Activated CD8-positive, alpha-beta memory T cell treated with anti-CD3 and anti-CD28 coated beads for 24 hours (primary cell): ENCODE measurements around the gene P2RY6.

Experiments
- DNase-seq: peaks from one replicate; pipeline ENCODE4 v3.0.0-alpha.2; 2020

The P2RY6 gene, protein sequence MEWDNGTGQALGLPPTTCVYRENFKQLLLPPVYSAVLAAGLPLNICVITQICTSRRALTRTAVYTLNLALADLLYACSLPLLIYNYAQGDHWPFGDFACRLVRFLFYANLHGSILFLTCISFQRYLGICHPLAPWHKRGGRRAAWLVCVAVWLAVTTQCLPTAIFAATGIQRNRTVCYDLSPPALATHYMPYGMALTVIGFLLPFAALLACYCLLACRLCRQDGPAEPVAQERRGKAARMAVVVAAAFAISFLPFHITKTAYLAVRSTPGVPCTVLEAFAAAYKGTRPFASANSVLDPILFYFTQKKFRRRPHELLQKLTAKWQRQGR

GRCh38 chr11:73271936-73272679 lies at the start of gene P2RY6:
P2RY6 (plus strand) TSS chr11:73272338; CDS start chr11:73296519, 24,181 bp downstream.
- peak; percentile 30 for DNase-seq

GRCh38 chr11:73223998-73224730 lies 48.0 kb upstream of the P2RY6 start:
- DNase-seq = no peak

GRCh38 chr11:73225001-73225686 lies 47.0 kb upstream of the P2RY6 start:
- no peak for DNase-seq

DNA sequence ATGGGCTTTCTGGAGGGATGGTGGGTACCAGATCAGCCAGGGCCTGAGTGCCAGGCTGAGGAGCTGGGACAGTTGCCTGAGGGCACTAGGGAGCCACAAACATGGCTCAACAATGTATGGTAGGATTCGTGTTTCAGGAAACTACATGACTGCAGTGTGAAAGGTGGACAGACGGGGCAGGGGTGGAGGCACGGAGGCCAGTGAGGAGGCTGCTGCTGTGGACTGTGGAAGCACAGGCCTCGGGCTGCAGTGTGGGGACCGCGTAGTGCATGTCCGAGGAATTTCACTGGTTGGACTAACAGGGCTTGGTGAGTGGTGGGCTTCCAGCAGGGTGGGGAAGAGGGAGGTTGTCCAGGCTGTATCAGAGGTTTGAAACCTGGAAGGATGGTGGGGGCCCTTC lies 46.3 kb upstream of the P2RY6 start:
- DNase-seq = no peak

GRCh38 chr11:73226297-73227006 lies 45.7 kb upstream of the P2RY6 start:
- DNase-seq = no peak

DNA sequence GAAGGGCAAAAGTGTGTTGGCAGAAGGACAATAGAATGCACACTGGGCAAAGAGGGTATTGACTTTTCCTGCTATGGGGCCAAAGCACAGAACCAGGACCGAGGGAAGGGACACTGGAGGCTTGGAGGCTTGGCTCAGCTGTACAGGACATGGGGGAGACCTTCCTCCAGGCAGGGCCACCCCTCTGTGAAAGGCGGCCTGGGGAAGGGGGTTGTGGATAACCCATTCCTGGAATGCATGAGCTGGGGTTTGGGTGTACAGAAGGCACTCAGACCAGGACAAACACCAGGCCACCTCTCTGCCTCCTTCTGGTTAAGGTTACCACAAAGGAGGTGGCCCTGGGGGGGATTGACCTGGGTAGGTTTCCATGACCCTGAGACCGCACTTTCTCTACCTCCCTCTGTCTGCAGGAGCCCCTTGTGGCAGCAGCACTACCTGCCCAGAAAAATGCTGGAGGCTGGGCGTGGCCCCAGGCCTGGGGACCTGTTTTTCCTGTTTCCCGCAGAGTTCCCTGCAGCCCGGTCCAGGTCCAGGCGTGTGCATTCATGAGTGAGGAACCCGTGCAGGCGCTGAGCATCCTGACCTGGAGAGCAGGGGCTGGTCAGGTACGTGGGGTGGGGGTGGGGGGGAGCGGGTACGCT lies 44.4 kb upstream of the P2RY6 start:
- no peak for DNase-seq

DNA sequence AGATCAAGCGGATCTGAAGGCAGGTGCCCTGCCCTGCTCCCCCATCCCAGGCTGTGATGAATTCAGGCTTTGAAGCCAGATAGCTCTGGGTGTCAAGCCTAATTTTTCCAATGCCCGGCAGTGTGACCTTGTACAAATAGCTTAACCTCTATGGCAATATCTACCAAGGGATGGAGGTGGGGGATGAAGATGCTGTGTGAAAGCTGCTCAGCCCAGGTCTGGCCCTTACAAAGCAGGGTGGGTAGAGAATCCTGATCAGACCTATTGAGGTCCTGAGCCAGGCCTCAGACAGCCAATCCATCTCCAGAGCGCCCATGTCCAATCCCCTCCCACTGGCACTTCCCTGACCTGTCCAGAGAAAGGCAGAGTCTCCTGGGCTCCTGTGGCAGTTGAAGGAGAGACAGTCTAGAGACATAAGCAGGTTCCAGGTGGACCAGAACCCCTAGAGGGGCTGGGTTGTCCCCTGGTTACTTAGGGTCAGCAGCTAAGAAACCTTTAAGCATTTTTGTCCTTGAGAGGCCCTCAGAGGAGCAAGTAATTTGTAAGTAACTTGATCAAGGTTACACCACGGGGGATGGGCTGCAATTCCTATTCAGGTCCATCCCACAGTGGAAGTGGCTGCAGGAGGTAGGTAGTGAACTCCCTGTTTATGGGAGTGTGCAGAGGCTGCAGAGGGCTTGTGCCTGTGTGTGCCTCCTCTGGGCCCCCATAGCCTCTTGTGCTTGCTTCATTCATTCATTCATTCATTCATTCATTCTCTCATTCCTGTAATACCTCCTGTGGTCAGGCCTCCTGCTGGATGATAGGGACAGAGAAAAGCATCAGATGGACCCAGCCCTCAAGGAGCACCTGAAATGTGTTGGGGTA lies 43.6 kb upstream of the P2RY6 start:
- no peak for DNase-seq

DNA sequence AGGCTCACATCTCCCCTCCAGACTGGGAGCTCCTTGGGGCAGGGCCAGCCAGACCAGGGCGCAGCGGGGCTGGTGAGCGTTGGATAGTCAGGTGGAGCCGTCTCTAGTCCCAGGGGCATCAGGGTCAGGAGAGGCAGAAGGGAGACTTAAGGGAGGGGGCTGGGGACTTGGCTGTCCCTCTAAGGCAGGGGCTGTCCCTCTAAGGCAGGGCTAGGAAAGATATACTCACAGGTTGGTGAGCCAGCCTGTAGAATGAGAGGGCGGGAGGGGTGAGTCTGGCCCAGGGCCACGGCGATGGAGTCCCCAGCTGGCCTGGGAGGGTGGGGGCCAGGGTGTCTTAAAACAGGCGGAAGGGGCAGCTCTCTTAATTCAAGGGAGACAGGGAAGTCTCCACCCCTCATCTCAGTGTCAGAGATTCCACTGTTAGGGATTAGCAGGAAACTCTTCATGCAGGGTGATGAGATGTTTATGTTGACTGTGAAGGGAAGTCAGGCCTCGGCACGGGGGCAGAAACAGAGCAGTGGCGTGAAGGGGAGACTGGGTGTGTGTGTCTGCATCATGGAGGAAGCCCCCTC lies 42.7 kb upstream of the P2RY6 start:
- DNase-seq = no peak

DNA sequence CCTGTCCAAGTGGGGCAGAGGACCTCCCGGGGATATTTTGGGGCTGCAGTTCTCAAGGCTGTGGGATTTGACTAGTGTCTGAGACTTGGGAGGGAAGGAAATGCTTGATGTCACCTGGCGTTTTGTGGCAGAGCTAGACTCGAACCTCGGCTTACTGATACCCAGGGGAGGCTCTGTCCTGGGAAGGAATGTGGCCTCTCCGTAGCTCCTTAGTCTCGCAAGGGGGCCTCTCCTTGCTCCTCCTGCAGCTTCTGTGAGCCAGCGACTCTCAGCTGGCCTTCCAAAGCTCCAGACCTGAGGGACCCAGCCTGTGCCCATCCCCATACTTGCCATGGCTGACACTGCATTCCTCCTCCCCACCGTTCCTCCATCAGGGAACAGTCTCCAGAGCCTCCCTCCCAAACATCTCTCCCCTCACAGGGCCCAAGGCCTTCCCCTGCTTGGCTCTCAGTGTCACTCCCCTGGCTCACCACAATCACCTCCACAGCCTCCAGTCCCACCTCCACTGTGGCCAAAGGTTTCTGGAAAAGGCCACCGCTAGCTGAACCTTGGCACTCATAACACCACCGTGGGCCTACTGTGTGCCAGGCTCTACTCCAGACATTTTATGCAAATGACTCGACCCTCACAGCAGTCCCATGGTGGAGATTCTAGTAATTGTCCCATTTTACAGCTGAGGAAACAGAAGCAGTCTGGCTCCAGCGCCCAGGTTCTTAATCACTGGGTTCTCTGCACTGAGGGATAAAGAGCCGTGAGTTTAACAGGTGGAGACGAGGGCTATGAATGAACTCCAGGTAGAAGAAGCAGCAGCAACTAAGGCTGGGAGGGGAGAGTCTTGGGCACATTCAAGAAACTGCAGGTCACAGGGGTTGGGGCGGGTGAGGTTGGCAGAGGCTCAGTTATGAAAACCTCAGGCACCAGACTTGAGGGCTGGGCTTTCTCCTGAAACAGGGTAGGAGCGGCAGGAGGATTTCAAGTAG lies 42.0 kb upstream of the P2RY6 start:
- DNase-seq = peak; percentile 28

DNA sequence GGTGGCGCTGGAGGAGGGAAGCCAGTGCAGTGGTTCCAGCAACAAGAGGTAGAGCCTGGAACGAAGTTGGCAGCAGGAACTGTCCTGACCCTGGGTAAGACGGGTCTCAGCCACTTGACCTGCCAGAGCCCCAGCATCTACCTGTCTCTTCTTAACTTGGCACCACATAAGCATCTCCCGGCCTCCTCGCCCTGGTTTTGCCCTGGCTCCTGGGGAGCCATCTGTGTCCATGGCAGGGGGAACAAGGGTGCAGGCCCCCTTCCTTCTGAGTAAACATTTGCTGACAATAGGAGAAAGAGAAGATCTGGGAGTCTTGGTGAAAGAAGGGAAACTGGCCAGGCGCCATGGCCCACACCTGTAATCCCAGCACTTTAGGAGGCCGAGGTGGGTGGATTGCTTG lies 41.2 kb upstream of the P2RY6 start:
- peak; percentile 45 for DNase-seq

GRCh38 chr11:73232487-73232886 lies 39.7 kb upstream of the P2RY6 start:
- DNase-seq = peak; percentile 32

DNA sequence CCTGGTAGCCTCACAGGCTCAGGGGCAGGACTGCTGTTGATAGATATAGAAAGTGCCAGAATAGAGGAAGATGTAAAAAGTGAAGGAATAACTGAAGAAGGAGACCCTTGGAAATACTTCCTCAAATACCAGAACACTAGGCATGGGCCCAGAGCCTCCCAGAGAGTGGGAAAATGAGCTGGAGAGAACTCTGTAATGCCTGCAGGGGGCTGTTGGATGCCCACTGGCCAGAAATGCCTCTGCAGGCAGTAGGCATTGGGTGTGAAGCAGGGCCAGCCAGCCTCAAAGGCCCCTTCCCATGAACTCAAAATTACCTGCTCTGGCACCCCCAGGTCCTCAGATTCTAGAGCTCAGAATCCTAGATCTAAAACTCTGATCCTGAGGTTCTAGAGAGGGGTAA lies 38.9 kb upstream of the P2RY6 start:
- no peak for DNase-seq

DNA sequence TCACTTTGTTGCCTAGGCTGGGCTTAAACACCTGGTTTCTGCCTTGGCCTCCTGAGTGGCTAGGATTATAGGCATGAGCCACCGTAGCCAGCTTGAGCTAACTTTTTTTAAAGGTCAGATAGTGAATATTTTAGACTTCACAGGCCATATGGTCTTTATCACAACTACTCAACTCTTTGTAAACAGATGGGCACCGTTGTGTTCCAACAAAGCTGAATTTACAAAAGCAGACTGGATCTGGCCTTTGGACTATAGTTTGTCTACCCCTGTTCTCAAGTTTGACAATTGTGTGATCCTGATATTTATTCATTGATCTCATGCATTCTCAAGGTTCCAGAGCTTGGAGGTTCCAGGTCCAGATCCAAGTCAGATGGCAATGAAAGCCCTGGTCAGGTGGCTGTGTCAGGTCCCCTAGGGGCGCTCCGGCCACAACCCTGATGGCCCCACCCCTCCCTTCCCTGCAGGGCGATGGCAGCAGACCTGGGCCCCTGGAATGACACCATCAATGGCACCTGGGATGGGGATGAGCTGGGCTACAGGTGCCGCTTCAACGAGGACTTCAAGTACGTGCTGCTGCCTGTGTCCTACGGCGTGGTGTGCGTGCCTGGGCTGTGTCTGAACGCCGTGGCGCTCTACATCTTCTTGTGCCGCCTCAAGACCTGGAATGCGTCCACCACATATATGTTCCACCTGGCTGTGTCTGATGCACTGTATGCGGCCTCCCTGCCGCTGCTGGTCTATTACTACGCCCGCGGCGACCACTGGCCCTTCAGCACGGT lies 38.3 kb upstream of the P2RY6 start:
- no peak for DNase-seq

DNA sequence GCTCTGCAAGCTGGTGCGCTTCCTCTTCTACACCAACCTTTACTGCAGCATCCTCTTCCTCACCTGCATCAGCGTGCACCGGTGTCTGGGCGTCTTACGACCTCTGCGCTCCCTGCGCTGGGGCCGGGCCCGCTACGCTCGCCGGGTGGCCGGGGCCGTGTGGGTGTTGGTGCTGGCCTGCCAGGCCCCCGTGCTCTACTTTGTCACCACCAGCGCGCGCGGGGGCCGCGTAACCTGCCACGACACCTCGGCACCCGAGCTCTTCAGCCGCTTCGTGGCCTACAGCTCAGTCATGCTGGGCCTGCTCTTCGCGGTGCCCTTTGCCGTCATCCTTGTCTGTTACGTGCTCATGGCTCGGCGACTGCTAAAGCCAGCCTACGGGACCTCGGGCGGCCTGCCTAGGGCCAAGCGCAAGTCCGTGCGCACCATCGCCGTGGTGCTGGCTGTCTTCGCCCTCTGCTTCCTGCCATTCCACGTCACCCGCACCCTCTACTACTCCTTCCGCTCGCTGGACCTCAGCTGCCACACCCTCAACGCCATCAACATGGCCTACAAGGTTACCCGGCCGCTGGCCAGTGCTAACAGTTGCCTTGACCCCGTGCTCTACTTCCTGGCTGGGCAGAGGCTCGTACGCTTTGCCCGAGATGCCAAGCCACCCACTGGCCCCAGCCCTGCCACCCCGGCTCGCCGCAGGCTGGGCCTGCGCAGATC lies 37.5 kb upstream of the P2RY6 start:
- no peak for DNase-seq

- no peak for DNase-seq
Observed at GRCh38 chr11:73235236-73235786, 36.8 kb upstream of the P2RY6 start.

- DNase-seq = no peak
Observed at GRCh38 chr11:73236205-73236765, 35.9 kb upstream of the P2RY6 start.

DNA sequence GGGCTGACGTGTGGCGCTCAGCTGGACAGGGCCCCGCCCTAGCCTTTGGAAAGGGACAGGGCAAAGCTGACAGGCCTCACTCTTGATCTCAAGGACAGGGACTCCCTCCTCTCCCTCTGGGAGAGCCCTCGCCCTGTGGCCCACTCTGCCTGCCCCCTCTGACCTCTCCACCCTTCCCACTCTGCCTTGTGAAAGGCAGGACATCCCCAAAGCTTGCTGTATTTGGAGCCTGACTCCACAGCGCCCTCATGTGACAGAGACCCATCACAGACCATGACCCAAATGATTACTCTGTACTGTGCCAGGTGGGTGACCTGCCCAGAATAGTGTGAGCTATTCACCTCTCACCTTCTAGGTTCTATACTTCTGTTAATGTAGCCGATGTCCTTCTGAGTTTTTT lies 35.3 kb upstream of the P2RY6 start:
- no peak for DNase-seq
